ENCODE measurements around the gene TMEM232.
"Not testable (repeated sequence)": the region's sequence is repeated elsewhere in the genome, so short reads cannot be mapped to it uniquely, and the experiment has no call there.

The TMEM232 gene

DNA sequence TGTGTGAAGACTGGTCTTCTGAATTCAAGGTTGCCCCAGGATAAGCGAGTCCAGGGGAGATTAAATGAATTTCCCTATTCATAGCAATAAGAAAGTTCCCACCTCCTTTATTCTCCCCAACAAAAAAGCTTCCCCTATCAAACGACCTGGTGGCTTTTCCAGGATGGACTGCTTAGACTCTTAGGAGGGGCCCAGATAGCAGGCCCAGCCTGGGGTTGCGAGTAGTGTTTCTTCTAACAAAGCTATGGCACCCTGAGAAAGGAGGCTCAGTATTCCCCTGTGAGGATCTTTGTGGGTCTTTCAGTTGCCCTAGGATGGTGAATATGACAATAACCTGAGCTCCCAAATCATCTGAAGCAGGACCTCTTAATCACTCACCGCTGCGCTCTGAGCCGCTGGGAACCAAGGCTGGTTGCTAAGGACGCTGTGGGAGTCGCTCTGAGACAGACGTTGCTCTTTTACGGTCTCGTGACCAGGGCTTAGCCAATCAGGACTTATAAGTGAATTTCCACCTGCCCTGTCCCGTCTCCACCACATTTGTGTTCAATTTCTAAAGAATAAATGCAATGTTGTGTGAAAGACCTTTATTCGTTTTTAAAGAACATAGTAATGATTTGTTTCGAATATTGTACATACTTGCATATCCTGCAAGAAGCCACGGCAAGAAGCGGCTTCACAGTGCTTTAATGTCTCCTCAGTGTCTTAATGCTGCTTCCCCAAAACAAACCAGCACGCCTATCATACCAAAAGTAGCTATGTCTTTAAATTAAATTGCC, at the start of gene TMEM232:
Gene TMEM232, minus strand, starts transcription at position 423 of the 776 bp plus-strand sequence. CDS start 59,319 bp downstream, outside the sequence.
- DNase-seq (ENCODE audit: low read depth): peak; percentile 49

DNA sequence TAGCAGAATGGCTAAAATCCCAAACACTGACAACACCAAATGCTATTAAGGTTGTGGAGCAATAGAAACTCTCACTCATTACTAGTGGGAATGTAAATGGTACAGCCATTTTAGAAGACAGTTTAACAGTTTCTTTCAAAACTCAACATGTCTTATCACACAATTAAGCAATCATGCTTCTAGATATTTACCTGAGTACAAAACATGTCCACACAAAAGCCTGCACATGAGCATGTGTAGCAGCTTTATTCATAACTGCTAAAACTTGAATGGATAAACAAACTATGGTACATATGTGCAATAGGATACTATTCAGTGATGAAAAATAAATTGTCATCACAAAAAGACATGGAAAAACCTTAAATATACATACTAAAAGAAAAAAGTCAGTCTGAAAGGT, 43.8 kb upstream of the TMEM232 start:
- no peak for DNase-seq (ENCODE audit: low read depth)

DNA sequence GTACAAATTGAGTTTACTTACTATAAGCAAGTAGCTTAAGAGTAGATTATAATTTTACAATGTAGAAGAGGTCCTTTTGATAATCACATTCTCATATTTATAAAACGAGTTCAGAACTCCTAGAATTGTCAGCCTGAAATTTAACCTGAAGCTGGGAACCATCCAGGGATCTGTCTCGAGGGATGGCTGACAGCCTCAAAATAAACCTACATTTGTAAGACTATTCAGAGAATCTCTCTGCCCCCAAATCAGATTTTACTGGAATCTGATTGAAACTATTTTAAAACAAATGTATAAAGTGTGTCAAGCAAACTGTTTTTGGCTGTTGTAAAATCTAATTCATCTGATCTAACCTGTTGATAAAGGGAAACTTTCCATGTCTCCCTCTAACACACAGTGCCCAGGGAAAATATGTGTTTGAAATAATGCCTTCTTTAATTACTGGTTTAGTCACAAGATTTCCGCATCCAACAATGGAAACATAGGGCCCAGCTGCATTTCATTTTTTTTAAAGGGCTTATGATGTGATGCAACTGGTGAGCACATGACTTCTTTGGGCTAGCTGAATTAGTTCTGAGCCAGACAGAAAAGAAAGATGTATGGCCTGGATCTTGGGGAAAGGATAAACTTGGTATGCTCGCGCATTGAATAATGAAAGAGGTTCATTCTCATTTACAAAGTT, 42.7 kb upstream of the TMEM232 start:
- DNase-seq (ENCODE audit: low read depth): no peak

DNA sequence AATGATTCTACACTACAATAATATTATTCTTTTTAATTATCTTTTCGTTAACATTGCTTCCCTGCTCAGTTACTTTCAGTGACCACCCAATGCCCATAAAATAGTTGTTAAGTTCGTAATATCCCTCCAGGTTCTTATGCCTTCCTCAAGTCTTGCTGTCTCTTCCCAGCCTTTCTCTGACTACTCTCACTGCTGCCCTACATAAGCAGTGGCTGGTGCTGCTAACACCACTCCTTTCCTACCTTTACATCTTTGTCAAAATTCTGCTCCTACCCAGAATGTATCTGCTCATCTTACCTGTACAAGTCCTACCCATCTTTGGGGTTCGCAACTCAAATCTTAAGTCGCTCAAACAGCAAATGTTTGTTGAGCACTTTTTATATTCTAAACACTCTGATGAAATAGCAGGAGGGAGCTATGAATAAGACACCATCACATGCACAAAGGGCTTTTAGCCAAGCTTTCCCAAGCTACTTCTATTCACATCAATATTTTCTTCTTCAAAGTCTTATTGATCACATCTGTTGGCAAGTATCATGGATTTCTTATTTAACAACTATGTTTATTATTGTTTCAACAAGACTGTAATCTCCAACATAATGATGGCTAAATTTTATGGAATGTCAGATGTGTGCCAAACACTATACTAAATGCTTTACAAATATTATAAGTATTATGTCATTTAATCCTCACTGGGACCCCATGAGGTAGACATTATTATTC, 41.8 kb upstream of the TMEM232 start:
- no peak for DNase-seq (ENCODE audit: low read depth)

DNA sequence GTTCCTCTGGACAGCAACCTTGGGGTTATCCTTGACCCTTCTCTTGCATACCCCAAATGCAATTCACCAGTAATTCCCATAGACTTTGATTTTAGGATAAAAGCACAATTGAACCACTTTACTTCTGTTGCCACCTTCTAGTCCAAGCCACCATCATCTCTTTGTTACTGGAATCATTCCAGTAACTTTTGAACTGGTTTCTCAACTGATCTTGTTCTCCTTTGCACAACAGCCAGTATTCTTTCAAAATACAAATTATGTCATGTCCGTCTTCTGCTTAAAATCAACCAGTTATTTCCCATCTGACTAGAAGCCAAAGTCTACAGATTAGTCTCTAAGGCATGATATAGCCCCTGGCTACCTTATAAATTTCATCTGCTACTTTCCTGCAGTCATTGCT, 33.7 kb upstream of the TMEM232 start:
- DNase-seq (ENCODE audit: low read depth): no peak

DNA sequence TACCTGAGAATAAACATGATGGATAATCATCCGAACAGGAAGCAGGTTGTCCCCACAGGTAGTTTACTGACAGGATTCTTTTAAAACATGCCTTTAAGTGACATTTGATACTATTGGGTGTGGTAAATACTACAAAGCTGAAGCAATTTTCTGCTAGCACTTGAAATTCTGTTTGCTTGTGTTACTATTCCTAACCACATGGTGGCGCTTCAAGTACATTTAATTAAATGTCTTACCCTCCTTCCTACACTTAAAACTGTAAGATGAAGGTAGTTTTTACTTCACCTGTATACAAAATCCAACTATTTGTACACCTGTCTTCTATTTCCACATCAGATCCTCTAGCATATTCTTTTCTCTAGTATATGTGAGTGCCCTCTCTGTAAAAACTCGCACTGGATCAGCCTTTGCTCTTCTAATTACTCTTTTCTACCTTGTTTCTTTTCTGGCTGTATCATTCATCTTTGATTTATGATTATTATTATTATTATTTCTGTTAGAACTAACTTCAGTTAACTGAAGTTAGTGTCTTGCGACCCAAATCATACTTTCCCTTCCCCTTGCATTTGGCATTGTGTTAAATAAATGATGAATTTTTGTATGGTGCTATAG, 30.8 kb upstream of the TMEM232 start:
- DNase-seq (ENCODE audit: low read depth): no peak

DNA sequence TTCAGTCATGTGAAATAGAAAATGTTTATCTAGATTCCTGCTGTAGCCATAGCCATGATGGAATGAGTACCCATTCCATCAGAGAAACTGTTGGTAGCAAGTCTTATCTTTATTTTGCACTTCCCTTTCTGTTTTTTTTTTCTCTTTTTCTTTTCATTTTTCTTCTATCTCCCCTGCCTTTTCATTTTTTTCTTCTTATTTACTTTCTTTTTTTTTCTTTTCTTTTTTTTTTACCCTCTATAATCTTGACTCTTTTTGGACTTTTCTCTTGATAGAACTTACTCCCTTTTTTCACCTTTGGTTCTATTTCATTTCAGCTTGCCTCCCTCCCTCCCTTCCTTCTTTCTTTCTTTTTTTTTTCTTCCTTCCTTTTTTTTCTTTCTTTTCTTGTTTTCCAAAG, 27.7 kb upstream of the TMEM232 start:
- DNase-seq (ENCODE audit: low read depth): no peak

DNA sequence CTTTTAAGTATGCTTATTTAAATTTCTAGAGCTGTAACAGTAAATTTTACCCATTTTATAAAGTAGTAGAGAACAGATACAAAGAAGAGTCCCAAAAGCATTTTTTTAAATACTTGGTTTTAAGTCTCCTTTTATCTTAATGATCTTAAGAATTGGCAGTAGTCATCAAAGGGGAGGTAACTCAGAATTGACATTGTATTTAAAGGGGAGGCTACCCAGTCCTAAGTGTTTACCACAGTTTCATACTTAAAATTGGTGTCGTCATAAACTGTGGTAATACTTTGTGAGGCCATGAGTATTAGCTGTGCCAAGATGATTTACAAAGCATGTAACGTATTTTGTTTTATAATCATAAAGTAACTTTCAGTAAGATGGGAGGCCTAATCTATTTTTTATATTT, 27.1 kb upstream of the TMEM232 start:
- no peak for DNase-seq (ENCODE audit: low read depth)

DNA sequence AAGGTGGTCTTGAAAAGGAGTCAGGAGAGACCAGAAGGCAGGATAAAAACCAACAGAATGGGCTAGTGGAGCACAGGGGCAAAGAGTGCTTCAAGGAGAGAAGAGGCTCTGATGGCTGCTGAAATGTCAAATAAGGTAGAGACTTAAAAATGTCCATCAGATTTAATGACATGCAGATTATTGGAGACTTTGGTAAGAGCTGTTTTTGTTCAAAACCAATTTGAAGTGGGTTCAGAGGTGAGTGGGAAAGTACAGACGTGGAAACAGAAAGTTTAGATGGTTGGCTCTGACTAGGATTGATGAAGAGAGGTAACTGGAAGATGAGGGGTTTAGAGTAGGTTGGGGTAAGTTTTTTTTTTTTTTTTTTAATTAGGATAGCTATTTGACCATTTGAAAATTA, 26.5 kb upstream of the TMEM232 start:
- DNase-seq (ENCODE audit: low read depth): no peak

DNA sequence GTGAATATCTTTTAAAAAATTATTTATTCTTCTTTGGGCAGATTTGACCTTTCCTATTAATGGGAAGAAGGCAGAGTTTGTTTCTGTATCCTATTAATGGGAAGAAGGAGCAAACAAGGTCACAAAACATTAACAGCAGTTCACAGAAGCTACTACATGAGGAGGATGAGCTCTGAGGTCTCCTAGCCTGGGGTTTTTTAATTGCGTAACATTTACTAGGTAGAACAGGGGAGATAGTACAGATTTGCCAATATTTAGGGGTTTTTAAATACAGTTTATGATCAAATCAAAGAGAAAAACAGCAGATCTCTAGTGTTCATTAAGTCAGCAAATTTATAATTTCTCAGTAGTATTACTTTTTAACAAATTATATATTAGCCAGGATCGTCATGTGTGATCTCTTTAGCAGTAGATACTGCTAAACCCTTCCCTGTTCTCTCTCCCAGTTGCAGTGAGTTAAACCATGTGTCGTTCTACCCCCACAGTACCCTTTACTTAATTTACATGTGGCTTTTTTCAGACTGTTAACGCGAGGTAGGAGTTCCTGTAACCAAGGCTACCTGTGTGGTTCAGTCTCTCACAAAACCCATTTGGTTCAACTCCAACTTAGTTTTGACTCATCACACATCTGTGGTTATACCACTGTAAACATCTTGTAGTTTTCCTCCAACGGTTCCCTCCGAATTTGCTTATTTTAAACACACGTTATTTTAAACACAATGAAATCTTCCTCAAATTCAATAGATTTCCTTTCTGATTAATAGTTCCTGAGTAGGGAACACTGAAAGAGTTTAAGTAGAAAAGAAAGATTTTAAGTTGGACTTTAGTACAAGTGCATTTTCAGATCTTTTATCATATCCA, 25.7 kb upstream of the TMEM232 start:
- no peak for DNase-seq (ENCODE audit: low read depth)

DNA sequence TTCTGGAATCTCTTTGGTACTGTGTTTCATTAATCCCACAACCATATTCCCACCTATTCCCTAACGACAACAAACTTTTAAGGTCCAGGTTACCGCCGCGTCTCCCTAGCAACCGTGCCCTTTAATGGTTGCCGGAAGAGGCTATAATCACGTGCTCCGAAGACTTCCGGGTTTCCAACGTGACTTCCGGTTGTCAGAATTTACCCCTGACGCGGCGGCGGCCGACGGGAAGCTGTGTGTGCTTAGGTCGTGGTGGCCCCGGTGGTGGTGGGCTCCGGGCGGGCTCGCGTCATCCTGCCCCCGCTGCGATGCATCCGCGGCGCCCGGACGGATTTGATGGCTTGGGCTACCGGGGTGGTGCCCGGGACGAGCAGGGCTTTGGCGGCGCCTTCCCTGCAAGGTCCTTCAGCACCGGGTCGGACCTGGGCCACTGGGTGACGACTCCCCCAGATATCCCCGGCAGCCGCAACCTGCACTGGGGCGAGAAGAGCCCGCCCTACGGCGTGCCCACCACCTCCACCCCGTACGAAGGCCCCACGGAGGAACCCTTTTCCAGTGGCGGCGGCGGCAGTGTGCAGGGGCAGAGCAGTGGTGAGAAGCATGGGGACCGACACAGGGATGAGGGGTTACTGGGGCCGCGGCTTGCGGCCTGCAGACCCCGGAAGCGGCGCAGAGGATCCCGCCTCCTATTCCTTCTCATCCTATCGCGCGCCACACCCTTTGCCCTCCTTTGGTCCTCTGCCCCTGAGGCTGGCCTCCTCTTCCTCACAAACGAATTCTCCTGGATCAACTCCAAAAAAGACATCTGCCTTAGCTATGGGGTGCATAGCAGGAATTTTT, 12.6 kb upstream of the TMEM232 start, which contains the start of gene SLC25A46:
Gene SLC25A46, plus strand, starts transcription at position 196 of the 840 bp plus-strand sequence. Its CDS starts 113 bp downstream, at position 309.
- peak; percentile 78 for DNase-seq (ENCODE audit: low read depth)

DNA sequence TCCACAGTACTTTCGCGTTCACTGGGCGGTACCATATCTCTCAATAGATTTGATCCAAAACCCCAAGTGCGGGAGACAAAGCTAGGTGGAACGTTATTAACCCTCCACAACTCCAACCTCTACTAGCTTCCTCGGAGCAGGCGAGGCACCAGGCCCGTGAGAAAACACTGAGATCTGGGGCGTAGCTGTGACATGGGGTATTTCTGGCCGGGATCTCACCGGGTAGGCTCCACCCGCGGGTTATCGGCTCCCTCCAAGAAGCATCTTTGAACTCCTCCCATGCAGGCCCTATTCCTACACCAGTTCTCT, 12.0 kb upstream of the TMEM232 start:
- no peak for DNase-seq (ENCODE audit: low read depth)

DNA sequence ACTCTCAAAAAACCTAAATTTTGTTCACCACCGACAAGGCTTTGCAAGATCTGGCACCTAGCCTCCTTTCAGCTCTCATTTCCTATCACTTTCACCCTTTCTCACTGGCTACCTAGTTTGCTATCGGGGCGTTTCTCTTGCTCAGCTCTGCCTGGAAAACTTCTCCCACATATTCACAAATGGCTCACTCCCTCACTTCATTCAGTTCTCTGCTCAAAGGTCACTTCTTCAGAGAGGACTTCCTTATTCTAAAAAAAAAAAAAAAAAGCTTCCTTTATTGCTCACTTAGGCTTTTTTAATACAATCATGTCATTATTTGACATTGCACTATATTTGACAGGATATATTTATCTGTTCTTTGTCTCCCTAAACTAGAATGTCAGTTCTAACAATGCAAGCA, 10.3 kb upstream of the TMEM232 start:
- DNase-seq (ENCODE audit: low read depth): no peak

DNA sequence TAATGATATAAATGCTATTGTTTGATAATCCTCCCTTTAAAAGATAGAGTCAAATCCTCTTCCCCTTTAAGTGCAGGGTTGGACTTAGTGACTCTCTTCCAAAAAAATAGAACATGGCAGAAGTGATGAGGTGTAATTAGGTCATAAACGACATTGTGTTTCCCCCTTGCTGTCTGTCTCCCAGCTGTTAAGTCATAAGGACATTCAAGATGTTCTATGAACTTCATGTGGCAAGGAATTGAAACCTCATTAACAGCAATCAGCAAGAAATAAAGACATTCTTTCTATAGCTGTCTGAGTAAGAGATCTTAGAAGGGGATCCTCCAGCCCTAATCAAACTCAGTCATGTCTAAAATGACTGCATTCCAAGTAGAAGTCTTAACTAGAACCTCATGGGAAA, 9.1 kb upstream of the TMEM232 start:
- no peak for DNase-seq (ENCODE audit: low read depth)

DNA sequence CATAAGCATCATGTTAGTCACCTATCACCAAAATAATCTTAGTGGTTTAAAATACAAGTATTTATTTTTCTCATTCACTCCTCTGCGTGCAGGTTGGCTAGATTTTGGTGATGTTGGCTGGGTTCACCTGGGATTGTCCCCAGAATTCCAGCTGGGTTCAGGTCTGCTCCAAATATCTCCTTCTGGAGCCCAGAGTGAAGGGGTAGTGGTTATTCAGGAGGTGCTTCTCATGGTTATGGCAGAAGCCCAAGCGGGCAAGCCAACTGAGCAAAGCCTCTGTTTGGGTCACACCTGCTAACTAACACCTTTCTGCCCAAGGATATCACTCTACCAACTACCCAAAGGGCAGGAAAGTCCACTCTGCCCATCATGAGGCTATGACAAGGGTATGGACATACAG, 7.6 kb upstream of the TMEM232 start:
- DNase-seq (ENCODE audit: low read depth): no peak

DNA sequence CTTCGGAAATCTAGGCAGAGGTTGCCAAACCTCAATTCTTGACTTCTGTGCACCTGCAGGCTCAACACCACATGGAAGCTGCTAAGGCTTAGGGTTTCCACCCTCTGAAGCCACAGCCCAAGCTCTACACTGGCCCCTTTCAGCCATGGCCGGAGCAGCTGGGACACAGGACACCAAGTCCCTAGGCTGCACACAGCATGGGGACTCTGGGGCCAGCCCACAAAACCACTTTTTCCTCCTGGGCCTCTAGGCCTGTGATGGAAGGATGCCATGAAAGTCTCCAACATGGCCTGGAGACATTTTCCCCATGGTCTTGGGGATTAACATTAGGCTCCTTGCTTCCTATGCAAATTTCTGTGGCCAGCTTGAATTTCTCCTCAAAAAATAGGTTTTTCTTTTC, 5.0 kb upstream of the TMEM232 start:
- DNase-seq (ENCODE audit: low read depth): not testable (repeated sequence)

DNA sequence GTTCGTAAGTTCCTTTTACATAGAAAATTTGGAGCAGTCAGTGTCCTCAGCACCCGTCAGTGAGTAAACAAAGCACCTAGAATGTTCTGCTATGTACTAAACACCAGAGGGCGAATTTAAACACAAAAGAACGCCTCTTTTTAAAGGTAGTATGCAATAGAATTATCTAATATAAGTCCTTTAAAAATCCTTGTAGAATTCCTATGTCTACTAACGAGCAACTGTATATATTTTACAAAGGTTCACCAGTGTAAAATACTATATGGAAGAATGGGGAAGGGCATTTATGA, 499 bp upstream of the TMEM232 start:
- DNase-seq (ENCODE audit: low read depth): no peak

DNA sequence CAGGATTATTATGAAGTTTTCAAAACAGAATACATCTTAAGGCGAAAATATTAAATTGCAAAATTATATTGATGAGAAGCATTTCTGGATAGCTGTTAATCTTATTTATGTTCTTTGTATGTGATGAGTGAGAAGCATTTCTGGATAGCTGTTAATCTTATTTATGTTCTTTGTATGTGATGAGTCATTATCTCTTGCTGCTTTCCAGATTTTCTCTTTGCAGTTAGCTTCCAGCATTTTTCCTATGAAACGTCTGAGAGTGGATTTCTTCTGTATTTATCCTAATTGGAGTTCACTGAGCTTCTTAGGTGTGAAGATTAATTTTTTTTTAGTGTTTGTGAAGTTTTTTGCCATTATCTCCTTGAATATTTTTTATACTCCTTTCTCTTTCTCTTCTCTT, 8.2 kb downstream of the TMEM232 start:
- no peak for DNase-seq (ENCODE audit: low read depth)

DNA sequence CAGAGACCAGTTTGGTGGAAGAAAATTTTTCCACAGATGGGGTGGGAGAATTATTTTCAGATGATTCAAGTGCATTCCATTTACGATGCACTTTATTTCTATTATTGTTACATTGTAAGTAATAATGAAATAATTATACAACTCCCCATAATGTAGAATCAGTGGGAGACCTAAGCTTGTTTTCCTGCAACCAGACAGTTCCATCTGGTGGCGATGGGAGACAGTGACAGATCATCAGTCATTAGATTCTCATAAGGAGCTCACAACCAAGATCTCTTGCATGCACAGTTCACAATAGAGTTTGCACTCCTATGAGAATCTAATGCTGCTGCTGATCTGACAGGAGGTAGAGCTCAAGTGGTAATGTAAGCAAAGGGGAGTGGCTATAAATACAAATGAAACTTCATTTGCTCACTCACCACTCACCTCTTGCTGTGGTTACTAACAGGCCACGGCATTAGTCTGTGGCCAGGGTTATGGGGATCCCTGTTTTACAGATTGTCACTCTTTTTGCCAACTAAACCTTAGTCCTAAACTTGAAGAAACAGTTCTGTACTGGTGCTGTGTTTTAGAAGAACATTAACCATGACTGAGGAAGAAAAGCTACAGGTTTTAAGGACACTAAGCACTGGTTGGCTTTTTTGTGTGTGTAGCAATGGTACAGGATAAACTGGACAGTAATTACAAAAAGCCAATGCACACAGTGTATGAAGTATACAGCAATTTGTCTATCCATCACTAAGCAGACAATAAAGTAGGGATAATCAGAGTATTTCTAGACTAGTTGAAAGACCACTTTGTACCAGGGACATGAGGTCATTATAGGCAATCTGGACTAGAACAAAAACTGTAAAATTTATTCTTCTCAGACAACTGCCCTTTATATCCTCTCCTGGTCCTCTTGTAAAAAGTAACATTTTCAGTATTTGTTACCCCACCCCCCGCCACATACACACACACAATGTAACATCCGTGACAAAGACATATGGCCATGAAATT, 9.9 kb downstream of the TMEM232 start:
- no peak for DNase-seq (ENCODE audit: low read depth)

Measured in activated T-helper 1 cell treated with Interleukin-2 at 50 U/mL for 16 hours (primary cell).